Right hindlimb (tissue), 1 donor: ENCODE results near the gene FAM131A.

ENCODE experiments used
- DNase-seq: peaks from one replicate; pipeline ENCODE4 v3.0.0-alpha.2; 2018

Gene FAM131A, protein sequence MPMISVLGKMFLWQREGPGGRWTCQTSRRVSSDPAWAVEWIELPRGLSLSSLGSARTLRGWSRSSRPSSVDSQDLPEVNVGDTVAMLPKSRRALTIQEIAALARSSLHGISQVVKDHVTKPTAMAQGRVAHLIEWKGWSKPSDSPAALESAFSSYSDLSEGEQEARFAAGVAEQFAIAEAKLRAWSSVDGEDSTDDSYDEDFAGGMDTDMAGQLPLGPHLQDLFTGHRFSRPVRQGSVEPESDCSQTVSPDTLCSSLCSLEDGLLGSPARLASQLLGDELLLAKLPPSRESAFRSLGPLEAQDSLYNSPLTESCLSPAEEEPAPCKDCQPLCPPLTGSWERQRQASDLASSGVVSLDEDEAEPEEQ

DNA sequence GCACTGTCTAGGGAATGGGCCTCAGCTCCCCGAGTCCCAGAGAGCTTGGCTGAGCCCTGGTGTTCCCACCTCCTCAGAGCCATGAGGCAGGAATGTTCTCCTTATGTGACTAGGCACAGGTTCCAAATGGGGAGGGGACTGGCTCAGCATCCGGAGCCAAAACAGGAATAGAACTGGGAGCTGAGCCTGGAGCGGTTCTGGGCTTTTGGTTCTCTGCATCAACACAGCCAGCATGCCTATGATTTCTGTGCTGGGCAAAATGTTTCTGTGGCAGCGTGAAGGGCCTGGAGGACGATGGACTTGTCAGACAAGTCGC lies at the start of gene FAM131A:
Gene FAM131A (plus strand): TSS at position 202 of the 316 bp plus-strand sequence. CDS start 31 bp downstream, at position 233.
- peak; percentile 86 for DNase-seq

DNA sequence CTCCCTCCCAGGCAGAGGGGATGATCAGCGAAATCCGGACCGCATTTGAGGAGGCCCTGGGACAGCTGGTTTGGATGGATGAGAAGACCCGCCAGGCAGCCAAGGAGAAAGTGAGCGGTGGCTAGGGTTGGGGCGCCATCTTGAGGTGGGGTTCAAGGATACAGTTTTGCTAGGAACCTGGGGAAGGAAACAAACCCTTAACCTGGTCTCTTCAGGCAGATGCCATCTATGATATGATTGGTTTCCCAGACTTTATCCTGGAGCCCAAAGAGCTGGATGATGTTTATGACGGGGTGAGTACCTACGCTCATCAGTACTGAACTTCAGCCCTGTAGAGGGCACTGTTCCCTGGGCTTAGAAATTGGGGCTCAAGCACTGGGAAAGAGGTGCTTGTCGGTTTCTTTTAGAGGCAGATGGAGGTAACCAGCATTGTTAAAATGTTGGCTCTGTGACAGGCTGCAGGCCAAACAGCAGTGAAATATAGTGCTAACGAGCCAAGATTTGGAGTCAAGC lies 47.9 kb upstream of the FAM131A start:
- DNase-seq: peak; percentile 39

DNA sequence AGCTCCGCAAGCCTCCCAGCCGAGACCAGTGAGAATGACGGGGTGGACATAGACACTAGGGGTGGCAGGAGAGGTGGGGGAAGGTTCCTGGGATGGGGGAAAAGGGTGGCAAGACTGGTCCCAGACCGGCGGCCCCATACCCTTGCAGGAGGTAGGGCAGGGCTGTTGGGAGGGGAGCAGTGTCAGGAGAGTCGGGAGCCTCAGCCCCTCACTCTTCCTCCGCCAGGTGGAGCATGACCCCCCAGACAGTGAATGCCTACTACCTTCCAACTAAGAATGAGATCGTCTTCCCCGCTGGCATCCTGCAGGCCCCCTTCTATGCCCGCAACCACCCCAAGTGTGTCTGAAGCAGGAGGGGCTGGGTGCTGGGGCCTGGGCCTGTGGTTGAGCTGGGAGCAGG lies 47.1 kb upstream of the FAM131A start:
- no peak for DNase-seq

DNA sequence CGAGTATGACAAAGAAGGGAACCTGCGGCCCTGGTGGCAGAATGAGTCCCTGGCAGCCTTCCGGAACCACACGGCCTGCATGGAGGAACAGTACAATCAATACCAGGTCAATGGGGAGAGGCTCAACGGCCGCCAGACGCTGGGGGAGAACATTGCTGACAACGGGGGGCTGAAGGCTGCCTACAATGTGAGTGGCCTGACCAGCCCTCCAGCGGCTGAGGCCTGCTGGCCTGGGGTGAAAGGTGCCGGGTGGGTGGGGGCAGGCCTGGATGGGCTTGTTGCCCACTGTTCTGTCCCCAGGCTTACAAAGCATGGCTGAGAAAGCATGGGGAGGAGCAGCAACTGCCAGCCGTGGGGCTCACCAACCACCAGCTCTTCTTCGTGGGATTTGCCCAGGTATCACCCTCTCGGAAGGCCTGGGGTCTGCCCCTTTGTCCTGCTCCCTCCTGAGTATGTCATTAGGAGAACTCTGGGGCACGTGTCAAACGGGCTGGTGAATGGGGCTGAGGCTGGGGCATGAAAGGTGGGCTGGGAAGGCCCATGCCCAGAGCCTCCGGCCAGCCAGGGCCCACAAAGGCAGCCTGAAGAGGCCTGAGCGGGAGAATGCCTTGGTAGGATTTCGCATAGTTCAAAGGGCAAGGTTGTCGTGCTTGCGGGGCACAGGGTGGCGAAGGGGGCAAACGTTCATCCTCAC lies 46.2 kb upstream of the FAM131A start:
- DNase-seq: no peak

DNA sequence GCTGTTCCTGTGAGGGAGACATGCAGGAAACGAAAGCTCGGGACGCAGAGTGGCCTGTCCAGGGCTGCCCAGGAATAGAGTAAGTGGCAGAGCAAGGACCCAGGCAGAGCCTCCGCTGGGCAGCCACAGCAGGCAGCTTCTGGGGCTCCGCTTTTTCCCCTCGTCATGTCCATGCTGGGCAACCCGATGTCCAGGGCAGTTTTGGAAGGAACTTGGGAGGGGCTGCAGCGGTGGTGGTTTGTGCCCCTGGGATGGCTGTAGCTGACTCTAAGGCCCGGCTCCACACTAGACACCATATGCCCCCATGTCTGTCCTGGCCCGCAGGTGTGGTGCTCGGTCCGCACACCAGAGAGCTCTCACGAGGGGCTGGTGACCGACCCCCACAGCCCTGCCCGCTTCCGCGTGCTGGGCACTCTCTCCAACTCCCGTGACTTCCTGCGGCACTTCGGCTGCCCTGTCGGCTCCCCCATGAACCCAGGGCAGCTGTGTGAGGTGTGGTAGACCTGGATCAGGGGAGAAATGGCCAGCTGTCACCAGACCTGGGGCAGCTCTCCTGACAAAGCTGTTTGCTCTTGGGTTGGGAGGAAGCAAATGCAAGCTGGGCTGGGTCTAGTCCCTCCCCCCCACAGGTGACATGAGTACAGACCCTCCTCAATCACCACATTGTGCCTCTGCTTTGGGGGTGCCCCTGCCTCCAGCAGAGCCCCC lies 45.5 kb upstream of the FAM131A start:
- DNase-seq: no peak

DNA sequence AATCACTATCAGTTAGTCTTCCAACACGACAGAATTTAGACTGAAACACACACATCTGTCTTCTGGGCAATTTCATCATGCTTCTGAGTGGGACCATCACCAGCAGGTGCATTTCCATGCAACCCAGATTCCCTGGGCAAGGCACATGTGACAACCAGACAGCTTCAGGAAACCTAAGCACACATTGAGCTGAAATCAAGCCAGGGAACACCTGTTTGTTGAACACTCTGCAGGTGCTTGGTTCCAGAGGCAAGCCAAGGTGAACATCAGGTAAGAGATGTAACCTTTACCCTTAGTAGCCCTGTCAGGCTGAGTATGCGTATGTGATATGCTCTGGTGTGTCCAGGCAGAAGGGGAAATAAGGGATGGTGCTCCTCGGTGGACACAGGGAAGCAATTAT lies 41.6 kb upstream of the FAM131A start:
- no peak for DNase-seq

DNA sequence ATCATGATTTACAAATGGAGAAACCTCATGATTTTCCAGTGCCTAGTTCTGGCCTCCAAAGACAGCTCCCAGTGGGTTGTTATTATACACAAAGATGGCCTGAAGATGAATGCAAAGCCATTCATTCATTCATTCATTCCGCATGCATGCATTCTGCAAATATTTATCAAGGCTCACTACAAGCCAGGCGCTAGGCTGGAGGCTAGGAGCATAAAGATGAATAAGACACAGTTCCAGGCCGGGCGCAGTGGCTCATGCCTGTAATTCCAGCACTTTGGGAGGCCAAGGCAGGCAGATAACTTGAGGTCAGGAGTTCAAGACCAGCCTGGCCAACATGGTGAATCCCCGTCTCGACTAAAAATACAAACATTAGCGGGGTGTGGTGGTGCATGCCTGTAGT lies 40.8 kb upstream of the FAM131A start:
- DNase-seq: no peak

DNA sequence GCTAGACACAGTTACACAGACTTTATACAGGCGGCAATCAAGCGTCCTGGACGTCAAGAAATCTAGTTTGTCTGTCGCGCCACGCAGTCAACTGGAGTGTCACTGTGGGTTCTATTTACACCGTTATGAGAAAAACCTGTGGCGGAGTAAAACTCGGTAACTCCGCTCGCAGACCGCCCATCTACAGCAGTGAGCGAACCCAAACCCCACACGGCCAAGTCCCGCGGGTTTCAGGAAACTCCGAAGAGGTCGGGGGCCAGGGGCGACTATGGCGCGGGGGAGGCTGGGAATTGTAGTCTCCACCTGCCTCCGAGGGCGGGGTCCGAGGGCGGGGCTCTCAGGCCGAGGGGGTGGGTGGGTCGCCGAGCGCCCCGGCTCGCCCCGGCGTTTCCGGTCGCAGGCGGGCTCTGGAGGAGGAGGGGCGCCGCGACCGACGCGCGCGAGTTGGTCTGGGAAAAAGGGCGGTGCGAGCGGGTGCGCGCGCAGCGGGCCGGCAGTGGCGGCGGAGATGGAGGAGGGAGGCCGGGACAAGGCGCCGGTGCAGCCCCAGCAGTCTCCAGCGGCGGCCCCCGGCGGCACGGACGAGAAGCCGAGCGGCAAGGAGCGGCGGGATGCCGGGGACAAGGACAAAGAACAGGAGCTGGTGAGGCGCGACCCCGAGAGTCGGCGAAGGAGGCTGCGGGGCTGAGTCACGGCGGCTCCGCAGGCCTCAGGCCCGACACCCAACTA lies 38.5 kb upstream of the FAM131A start, which contains the start of gene PSMD2:
Gene PSMD2 (plus strand): TSS at position 483 of the 729 bp plus-strand sequence. CDS start 26 bp downstream, at position 509.
- DNase-seq: peak; percentile 99

DNA sequence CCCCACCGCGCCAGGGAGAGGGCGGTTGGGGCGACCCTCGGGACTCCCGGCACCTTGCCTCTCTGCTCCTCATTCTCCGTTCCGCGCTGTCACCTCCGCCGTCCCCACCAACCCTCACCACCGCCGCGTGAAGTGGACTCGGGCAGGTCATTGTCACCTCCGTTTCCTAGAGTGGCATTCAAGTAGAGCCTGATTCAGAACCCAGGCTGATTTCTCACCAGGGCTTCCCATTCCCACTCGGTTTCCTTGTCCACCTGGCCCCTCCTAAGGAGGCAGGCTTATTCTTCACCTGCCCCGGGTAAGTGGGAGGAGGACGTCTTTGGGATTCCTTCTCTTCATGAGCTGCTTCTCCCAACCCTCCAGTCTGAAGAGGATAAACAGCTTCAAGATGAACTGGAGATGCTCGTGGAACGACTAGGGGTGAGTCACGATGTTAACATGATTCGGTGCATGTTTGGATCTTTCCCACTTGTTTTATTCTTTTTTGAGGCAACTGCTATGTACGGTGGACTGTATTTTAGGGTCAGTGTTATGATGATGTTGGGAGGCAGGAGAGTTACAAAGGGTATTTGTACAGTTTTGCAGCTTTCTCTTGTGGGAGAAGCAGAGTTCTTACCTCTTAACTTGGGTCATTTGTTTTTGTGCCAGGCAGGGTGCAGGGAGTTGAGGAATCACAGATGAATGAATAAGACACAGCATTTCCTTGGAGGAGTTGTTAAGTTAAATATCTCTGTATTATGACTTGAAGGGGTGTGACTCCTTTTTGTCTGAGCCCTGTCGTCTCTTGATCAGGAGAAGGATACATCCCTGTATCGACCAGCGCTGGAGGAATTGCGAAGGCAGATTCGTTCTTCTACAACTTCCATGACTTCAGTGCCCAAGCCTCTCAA lies 37.7 kb upstream of the FAM131A start:
- DNase-seq: no peak

DNA sequence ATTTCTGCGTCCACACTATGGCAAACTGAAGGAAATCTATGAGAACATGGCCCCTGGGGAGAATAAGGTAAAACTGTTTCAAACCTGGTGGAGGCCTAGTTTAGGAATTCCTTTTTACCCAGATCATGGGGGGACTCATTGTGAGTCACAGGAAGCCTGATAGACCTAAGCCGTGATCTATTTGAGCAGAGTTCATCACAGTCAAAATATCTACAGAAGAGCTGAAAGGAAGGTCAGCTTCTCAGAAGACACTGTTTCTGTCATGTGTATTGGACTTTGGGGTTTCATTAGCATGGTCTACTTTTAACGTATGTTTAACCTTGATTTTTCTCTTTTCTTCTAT lies 37.1 kb upstream of the FAM131A start:
- no peak for DNase-seq

DNA sequence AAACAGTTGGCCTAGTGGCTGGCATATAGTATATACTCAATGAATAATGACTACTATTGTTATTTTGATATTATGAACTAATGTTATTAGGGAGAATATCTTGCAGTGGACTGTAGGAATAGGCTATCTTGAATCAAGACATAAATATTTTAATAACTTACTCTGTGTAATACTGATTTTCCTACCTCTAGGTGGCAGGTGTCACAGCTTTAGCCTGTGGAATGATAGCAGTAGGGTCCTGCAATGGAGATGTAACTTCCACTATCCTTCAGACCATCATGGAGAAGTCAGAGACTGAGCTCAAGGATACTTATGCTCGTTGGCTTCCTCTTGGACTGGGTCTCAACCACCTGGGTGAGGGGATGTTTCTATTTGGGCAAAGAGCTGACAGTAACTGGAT lies 31.8 kb upstream of the FAM131A start:
- DNase-seq: no peak

DNA sequence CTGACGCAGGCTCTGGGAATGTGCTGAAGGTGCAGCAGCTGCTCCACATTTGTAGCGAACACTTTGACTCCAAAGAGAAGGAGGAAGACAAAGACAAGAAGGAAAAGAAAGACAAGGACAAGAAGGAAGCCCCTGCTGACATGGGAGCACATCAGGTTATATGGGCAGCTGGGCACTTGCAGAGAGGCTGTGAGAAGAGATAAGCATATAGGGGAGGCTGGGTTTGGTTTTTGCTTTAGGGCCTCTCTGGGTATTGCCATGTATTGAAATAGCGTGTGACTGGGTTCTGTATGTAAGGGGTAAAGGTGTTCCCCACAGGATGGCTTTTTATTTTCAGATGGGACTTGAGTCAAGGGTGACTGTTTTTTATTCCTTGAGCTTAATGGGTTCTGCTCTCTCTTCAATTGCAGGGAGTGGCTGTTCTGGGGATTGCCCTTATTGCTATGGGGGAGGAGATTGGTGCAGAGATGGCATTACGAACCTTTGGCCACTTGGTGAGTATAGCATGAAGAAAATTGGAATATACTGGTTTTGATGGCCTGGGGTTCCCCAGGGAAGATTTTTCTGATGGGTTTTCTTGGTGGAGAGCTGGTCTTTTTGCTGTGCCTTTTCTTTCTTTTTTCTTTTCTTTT lies 30.9 kb upstream of the FAM131A start:
- no peak for DNase-seq

DNA sequence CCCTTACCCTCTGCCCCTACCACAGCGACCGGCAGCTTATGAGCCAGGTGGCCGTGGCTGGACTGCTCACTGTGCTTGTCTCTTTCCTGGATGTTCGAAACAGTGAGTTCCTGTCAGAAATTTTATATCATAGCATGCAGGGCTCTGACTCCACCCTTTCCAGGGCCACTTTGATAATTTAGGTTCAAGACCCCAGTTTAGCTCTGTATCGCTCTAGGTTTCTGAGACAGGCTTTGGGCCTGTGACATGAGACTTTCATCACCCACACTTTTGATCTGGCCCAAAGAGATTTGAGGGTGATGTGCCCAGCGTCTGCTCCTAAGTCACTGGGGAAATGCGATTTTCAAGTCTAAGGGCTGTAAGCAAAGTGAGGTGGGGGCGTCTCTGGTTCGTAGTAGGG lies 29.5 kb upstream of the FAM131A start:
- DNase-seq: no peak

DNA sequence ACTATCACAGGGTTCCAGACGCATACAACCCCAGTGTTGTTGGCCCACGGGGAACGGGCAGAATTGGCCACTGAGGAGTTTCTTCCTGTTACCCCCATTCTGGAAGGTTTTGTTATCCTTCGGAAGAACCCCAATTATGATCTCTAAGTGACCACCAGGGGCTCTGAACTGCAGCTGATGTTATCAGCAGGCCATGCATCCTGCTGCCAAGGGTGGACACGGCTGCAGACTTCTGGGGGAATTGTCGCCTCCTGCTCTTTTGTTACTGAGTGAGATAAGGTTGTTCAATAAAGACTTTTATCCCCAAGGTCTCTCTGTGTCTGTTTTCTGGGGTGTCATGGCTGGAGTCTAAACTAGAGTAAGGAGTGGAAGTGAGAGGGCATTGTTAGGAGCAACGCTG lies 28.7 kb upstream of the FAM131A start:
- DNase-seq: no peak

DNA sequence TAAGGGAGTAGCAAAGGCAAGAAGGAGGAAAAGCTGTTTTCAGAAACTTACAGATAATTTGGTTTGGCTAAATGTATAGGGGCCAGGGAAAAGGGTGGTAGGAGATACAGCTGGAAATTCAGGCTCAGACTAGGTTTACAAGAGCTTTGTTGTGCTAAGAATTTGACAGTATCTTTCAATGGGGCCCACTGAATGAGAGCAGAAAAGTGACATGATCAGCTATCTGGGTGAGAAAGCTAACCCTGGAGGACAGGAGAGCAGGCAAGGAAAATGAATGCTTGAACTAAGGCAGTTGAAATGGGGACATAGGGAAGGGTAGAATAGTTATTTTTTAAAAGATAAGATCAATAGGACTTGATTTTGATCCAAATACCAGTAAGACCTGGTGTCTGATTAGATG lies 25.8 kb upstream of the FAM131A start:
- DNase-seq: no peak

DNA sequence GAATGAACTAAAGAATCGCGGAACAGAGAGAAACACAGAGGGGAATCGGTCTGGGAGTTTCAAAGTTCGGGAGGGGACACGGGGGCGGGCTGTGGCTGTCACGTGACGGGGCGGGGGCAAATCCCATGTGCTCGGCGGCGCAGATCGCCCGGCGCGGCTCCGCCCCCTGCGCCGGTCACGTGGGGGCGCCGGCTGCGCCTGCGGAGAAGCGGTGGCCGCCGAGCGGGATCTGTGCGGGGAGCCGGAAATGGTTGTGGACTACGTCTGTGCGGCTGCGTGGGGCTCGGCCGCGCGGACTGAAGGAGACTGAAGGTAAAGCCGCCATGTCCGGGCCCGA lies 23.1 kb upstream of the FAM131A start, which contains the start of gene EIF4G1:
Gene EIF4G1 (plus strand): TSS at position 244 of the 337 bp plus-strand sequence. CDS start 1,191 bp downstream, outside the sequence.
- peak; percentile 97 for DNase-seq

DNA sequence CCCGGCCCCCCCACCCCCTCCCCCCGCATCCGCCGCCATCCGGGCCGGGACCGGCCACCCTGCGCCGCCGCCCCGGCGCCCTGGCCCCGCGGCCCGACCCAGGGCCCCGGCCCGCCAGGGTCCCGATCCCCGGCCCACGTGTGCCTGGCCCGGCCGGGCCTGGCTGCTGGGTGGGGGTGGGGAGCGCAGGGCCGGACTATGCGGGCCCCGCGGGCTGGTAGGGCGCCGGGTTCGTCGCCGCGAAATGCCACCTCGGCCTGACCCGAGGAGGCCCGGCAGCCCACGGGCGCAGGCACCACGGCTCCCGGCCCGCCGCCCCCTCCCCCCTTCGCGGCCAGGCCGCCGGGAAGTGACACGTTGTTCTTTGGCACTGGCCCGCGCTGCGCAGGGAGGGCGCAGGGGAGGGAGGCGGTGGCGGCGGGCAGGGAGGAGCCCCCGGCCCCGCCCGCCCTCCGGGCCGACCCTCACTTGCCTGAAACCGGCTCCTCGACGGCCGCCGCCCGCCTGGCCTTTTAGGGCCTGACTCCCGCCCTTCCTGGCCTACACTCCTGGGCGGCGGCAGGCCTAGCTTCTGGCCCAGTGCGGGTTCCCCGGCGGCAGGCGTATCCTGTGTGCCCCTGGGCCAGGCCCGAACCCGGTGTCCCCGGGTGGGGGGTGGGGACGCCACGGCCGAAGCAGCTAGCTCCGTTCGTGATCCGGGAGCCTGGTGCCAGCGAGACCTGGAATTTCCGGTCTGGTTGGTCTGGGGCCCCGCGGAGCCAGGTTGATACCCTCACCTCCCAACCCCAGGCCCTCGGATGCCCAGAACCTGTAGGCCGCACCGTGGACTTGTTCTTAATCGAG lies 22.5 kb upstream of the FAM131A start:
- peak; percentile 87 for DNase-seq

DNA sequence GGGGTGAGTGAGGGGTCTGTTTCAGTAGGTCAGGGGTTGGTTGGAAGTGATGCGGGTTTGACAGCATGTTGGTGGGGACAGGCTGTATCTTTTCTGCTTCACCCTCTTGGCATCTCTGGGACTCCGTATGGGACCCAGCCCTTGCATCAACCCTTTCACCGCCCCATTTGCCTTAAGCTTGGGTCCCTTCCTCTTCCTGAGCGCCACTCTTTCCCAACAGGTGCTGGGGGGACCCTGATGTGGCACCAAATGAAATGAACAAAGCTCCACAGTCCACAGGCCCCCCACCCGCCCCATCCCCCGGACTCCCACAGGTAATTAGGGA lies 21.9 kb upstream of the FAM131A start:
- DNase-seq: no peak

DNA sequence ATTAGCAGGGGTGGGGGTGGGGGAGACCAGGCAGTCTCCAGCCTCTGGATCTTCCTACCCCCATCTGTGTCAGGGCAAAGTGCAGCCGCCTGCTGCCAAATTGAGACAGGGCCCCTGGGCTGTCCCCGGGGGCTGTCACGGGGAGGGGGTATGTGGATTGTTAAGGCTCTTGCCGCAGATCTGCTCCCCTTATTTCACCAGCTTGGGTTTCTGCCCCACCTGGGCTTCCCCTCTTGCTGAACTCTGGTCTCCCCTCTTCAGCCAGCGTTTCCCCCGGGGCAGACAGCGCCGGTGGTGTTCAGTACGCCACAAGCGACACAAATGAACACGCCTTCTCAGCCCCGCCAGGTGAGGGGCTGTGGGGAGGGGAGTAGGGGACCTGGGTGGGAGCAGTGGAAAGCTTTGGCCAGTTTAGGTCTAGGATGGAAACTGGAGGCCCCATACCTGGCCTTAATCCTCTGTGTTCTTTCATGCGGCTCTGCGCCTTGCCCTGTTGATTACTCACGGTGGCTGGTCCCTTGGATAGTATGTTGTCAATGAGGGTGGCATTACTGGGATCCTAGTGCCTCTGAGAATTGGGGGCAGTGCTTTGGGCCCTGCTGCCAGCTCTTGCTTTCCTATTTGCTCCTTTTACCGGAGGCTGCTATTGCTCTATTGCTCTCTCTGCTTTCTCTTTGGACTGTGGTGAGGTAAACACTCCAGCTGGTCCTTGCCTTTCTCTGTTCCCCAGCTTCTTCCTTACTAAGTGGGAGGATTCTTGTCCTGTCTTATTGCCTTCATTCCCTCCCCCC lies 21.3 kb upstream of the FAM131A start:
- DNase-seq: no peak

DNA sequence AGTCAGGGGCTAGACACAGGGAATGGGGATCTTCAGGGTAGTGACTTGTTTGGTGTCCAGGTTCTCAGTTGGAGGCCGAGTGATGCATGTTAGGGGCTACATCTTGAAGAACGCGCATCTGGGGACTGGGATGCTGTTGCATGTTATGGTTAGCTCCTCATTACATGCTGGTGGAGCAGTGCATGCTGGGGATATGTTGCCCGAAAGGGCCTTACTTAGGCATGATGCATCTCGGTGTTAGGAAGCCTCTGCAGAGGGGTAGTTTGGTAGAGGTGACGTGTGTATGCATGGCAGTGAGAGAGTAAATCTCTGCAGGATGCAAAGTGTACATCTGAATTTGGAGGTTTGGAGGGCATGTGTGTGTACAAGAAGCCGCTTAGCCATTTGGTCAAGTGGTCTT lies 20.6 kb upstream of the FAM131A start:
- no peak for DNase-seq
